Esophagus squamous epithelium (tissue), 4 donors: ENCODE data around the gene AMDHD1.

Source experiments
- POLR2A ChIP-seq, 4 donors: fragments of 450-650 bp; IDR thresholded peaks; one replicate each; pipeline ENCODE4 v1.6.1; 2017; ENCODE audit warnings: antibody characterized with exemption in 4 of 4, mild to moderate bottlenecking in 4 of 4, moderate library complexity in 3 of 4
- TF ChIP-seq, protein P1 (sequence below), 6 experiments: fragments of 450-650 bp in 4 of 6; fragments of 200-600 bp in 2 of 6; sonication (generic) in 2 of 6; IDR thresholded peaks; one replicate each; pipeline ENCODE4 v1.5.1; 2016 to 2019; ENCODE audit warnings: antibody characterized with exemption in 6 of 6, mild to moderate bottlenecking in 4 of 6, moderate library complexity in 4 of 6

DNA sequence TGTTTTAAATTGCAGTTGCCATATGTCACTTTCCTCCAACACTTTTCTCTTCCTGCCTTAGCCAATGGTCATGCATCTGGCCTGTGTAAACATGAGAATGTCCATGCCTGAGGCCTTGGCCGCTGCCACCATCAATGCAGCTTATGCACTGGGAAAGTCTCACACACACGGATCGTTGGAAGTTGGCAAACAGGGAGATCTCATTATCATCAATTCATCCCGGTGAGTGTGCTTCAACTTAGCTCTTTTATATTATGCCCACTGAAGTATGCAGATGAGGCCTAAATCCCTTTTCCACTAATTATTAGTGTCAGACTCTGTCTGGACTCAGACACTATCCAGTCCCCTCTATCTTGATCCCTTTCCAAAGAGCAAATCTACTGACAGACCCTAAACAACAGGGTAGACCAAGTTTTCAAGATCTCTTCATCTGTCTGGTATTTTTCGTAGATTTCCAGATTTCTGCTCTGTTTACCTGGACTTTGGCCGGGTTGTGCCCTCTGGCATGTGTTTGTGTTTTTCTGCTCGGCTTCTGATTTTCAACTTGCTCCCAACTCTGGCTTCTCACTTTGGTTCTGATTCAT is 23.2 kb downstream of the AMDHD1 start:
- TF ChIP-seq, protein P1, sequence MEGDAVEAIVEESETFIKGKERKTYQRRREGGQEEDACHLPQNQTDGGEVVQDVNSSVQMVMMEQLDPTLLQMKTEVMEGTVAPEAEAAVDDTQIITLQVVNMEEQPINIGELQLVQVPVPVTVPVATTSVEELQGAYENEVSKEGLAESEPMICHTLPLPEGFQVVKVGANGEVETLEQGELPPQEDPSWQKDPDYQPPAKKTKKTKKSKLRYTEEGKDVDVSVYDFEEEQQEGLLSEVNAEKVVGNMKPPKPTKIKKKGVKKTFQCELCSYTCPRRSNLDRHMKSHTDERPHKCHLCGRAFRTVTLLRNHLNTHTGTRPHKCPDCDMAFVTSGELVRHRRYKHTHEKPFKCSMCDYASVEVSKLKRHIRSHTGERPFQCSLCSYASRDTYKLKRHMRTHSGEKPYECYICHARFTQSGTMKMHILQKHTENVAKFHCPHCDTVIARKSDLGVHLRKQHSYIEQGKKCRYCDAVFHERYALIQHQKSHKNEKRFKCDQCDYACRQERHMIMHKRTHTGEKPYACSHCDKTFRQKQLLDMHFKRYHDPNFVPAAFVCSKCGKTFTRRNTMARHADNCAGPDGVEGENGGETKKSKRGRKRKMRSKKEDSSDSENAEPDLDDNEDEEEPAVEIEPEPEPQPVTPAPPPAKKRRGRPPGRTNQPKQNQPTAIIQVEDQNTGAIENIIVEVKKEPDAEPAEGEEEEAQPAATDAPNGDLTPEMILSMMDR (IDR thresholded peaks at IDR 0.05): no peak
- no peak for TF ChIP-seq POLR2A (IDR thresholded peaks at IDR 0.05)
